CD4-positive, alpha-beta T cell (primary cell): ENCODE data around the gene PUS1. TPM values are rescaled to one million over a fixed set of nuclear protein-coding genes. Genes with fewer than 3 reads are reported as not detected.

Experiments
- ATAC-seq: fragments of 200-7000 bp; cut with Tn5 transposase; one replicate; pipeline ENCODE4 v1.10.0; 2022; ENCODE audit warnings: mild to moderate bottlenecking; ENCODE audit not compliant: poor library complexity
- CTCF ChIA-PET: fragments of 350-600 bp; sonication (Branson Sonifier 250); formaldehyde crosslinking; loops from one replicate; lab custom pipeline; 2021; ENCODE audit warnings: antibody characterized with exemption, inconsistent platforms; lab: Charles Lee
- POLR2A ChIA-PET: fragments of 350-600 bp; sonication (Branson Sonifier 250); formaldehyde crosslinking; loops from one replicate; lab custom pipeline; 2021; ENCODE audit warnings: antibody characterized with exemption, inconsistent platforms; lab: Charles Lee
- DNase-seq, 14 experiments: peaks; one replicate each; pipeline ENCODE4 v3.0.0-alpha.2; 2013 to 2020; ENCODE audit warnings: mixed read lengths in 2 of 14
- H3K27ac ChIP-seq, 2 donors: one replicate each; pipeline versions ENCODE4 v1.5.1 to v1.7.0; 2013; ENCODE audit warnings: low read length in 2 of 2, low read depth in 1 of 2, mild to moderate bottlenecking in 1 of 2
- H3K27me3 ChIP-seq, 2 experiments: 1 replicate in 1 of 2; 2 replicates in 1 of 2; pipeline versions ENCODE4 v1.6.1 to v1.7.0; 2013; ENCODE audit warnings: low read length in 2 of 2, control low read depth in 1 of 2, mild to moderate bottlenecking in 1 of 2, moderate library complexity in 1 of 2; ENCODE audit not compliant: insufficient read depth in 2 of 2, control insufficient read depth in 1 of 2
- H3K36me3 ChIP-seq: one replicate; pipeline ENCODE4 v1.6.1; 2013; ENCODE audit warnings: low read length, control low read depth; ENCODE audit not compliant: insufficient read depth
- H3K4me1 ChIP-seq: one replicate; pipeline ENCODE4 v1.6.1; 2013; ENCODE audit warnings: low read length, control low read depth; ENCODE audit not compliant: insufficient read depth
- H3K4me3 ChIP-seq: one replicate; pipeline ENCODE4 v1.5.1; 2013; ENCODE audit warnings: mild to moderate bottlenecking, low read length, moderate library complexity
- H3K9me3 ChIP-seq, 2 experiments: 1 replicate in 1 of 2; 2 replicates in 1 of 2; pipeline versions ENCODE4 v1.6.1 to v1.7.0; 2013; ENCODE audit warnings: low read length in 2 of 2, mild to moderate bottlenecking in 2 of 2, control low read depth in 1 of 2, moderate library complexity in 1 of 2; ENCODE audit not compliant: control insufficient read depth in 1 of 2, insufficient read depth in 1 of 2
- H3K27ac Mint-ChIP-seq: one replicate; pipeline ENCODE4 v1.8.0; 2020; ENCODE audit warnings: mixed read lengths
- H3K27me3 Mint-ChIP-seq: one replicate; pipeline ENCODE4 v1.8.0; 2021; ENCODE audit warnings: mixed read lengths
- H3K36me3 Mint-ChIP-seq: one replicate; pipeline ENCODE4 v1.8.0; 2021; ENCODE audit warnings: low read depth, mixed read lengths
- H3K4me1 Mint-ChIP-seq: one replicate; pipeline ENCODE4 v1.8.0; 2021; ENCODE audit warnings: low read depth, mixed read lengths
- H3K4me3 Mint-ChIP-seq: one replicate; pipeline ENCODE4 v1.8.0; 2020; ENCODE audit warnings: mild to moderate bottlenecking, mixed read lengths
- H3K9me3 Mint-ChIP-seq: one replicate; pipeline ENCODE4 v1.8.0; 2020; ENCODE audit warnings: mixed read lengths
- CTCF ChIP-seq: fragments of 200-600 bp; IDR thresholded peaks from one replicate; pipeline ENCODE4 v1.8.0; 2022; ENCODE audit warnings: antibody characterized with exemption, mild to moderate bottlenecking
- intact Hi-C, 2 experiments: fragments of 100-400 bp; cut with DNase I in 1 of 2; cut with micrococcal nuclease in 1 of 2; formaldehyde crosslinking; loops; one replicate each; pipeline versions ENCODE4 v1.15.1 to v1.9.0; 2023 to 2025; cut with DNase I, micrococcal nuclease
- total RNA-seq, 174 experiments: library from RNA in 2 of 174; stranded (reverse) in 2 of 174; gene quantifications; one replicate each; pipeline ENCODE4 v1.2.3 and lab custom pipeline; 2021 to 2026

The PUS1 gene
- total RNA-seq, 2 experiments from 2014 or later: 17.7 to 18.2 TPM

GRCh38 chr12:131943876-131944275 lies 14.8 kb downstream of the PUS1 start:
- peaks cover 17% of the 10 kb centered on the region for H3K4me1 Mint-ChIP-seq
- TF ChIP-seq CTCF: no peak
- peaks cover 41% of the 10 kb centered on the region for H3K36me3 ChIP-seq
- no peaks in the 10 kb centered on the region for H3K27me3 ChIP-seq
- DNase-seq (no peak), ATAC-seq (no peak)
- no peak overlapping the region for H3K27ac ChIP-seq
- H3K27ac Mint-ChIP-seq: no peak overlapping the region
- no peaks in the 10 kb centered on the region for H3K9me3 Mint-ChIP-seq
- peaks cover 36% of the 10 kb centered on the region for H3K36me3 Mint-ChIP-seq
- H3K4me3 ChIP-seq: no peak overlapping the region
- no peak overlapping the region for H3K4me3 Mint-ChIP-seq
- CTCF ChIA-PET: no interaction called here
- H3K4me1 ChIP-seq: peaks cover 11% of the 10 kb centered on the region
- peaks cover 0 to 13% of the 10 kb centered on the region in 2 experiments for H3K9me3 ChIP-seq
- intact Hi-C loops: loop anchor here in 1 of 2 experiments (10.0 kb wide), 1 partner anchor 109 kb away; no protein-coding TSS in a partner anchor
- POLR2A ChIA-PET: no interaction called here
- H3K27me3 Mint-ChIP-seq: no peaks in the 10 kb centered on the region

- peaks cover 17% of the 10 kb centered on the region for H3K4me1 ChIP-seq
- Mint-ChIP-seq H3K36me3 (peaks cover 27% of the 10 kb centered on the region), H3K4me3 (peak overlapping the region; percentile 42), H3K27ac (no peak overlapping the region), H3K9me3 (no peaks in the 10 kb centered on the region), H3K27me3 (no peaks in the 10 kb centered on the region), H3K4me1 (peaks cover 25% of the 10 kb centered on the region)
- POLR2A ChIA-PET: no interaction called here
- ATAC-seq: no peak
- no peak for TF ChIP-seq CTCF
- H3K27ac ChIP-seq: no peak overlapping the region
- DNase-seq: peak in 1 of 14 experiments; percentile 32
- CTCF ChIA-PET: no interaction called here
- no peak overlapping the region for H3K4me3 ChIP-seq
- H3K9me3 ChIP-seq: peaks cover 0 to 13% of the 10 kb centered on the region in 2 experiments
- intact Hi-C loops: loop anchor here in 1 of 2 experiments (10.0 kb wide), 1 partner anchor 110 kb away; no protein-coding TSS in a partner anchor
- peaks cover 34% of the 10 kb centered on the region for H3K36me3 ChIP-seq
- no peaks in the 10 kb centered on the region for H3K27me3 ChIP-seq
These were observed 15.7 kb downstream of the PUS1 start for GRCh38 chr12:131944601-131945251.

- Histone ChIP-seq H3K4me3 (no peak overlapping the region), H3K9me3 (peaks cover 0 to 13% of the 10 kb centered on the region in 2 experiments), H3K27ac (no peak overlapping the region), H3K27me3 (no peaks in the 10 kb centered on the region), H3K4me1 (peaks cover 32% of the 10 kb centered on the region), H3K36me3 (peaks cover 19% of the 10 kb centered on the region)
- Mint-ChIP-seq H3K4me3 (no peak overlapping the region), H3K27me3 (no peaks in the 10 kb centered on the region), H3K9me3 (no peaks in the 10 kb centered on the region), H3K36me3 (peaks cover 17% of the 10 kb centered on the region), H3K27ac (no peak overlapping the region), H3K4me1 (peaks cover 29% of the 10 kb centered on the region)
- TF ChIP-seq CTCF: no peak
- ATAC-seq (no peak), DNase-seq (peak in 1 of 14 experiments; percentile 12)
- intact Hi-C loops: loop anchor here in 1 of 2 experiments (10.0 kb wide), 1 partner anchor 112 kb away; no protein-coding TSS in a partner anchor
- ChIA-PET POLR2A (no interaction called here), CTCF (no interaction called here)
These were observed 17.7 kb downstream of the PUS1 start for GRCh38 chr12:131946757-131947156.
